IMR-90 (cell line): ENCODE data around the gene KLHDC3.

Experiments
- BHLHE40 ChIP-seq: fragments of 150-350 bp; IDR thresholded peaks from 2 replicates; pipeline ENCODE4 v1.6.1; 2016; ENCODE audit warnings: mild to moderate bottlenecking, low read depth, low read length
- CEBPB ChIP-seq: IDR thresholded peaks from 2 replicates; pipeline ENCODE4 v1.6.1; 2012; ENCODE audit warnings: low read depth, low read length, improper control_type of control experiment
- FOS ChIP-seq: fragments of 150-350 bp; IDR thresholded peaks from 2 replicates; pipeline ENCODE4 v1.6.1; 2016; ENCODE audit warnings: low read depth, low read length
- MAFK ChIP-seq: IDR thresholded peaks from 2 replicates; pipeline ENCODE4 v1.6.1; 2012; ENCODE audit warnings: low read depth, low read length, improper control_type of control experiment
- MAZ ChIP-seq: IDR thresholded peaks from 2 replicates; pipeline ENCODE4 v1.6.1; 2012; ENCODE audit warnings: low read depth, mild to moderate bottlenecking, low read length, improper control_type of control experiment, moderate library complexity, borderline replicate concordance
- MXI1 ChIP-seq: IDR thresholded peaks from 2 replicates; pipeline ENCODE4 v1.6.1; 2012; ENCODE audit warnings: low read depth, mild to moderate bottlenecking, low read length, moderate library complexity, borderline replicate concordance
- NFE2L2 ChIP-seq: fragments of 150-350 bp; IDR thresholded peaks from 2 replicates; pipeline ENCODE4 v1.6.1; 2016; ENCODE audit warnings: low read depth, mild to moderate bottlenecking, low read length
- POLR2A ChIP-seq: IDR thresholded peaks from 2 replicates; pipeline ENCODE4 v1.6.1; 2012; ENCODE audit warnings: mild to moderate bottlenecking, low read depth, low read length
- RAD21 ChIP-seq: IDR thresholded peaks from 2 replicates; pipeline ENCODE4 v1.6.1; 2012; ENCODE audit warnings: low read length, improper control_type of control experiment
- RFX5 ChIP-seq: IDR thresholded peaks from 2 replicates; pipeline ENCODE4 v1.8.0; 2012; ENCODE audit warnings: low read depth, mild to moderate bottlenecking, low read length, moderate library complexity
- TF ChIP-seq, protein P1 (sequence below): conservative IDR thresholded peaks from 2 replicates; pipeline ENCODE4 v1.5.1; 2012; ENCODE audit warnings: mild to moderate bottlenecking, low read depth, low read length, improper control_type of control experiment
- TF ChIP-seq, protein P2 (sequence below): fragments of 150-350 bp; IDR thresholded peaks from 2 replicates; pipeline ENCODE4 v1.6.1; 2017; ENCODE audit warnings: mild to moderate bottlenecking, antibody characterized with exemption, low read length, low read depth

DNA sequence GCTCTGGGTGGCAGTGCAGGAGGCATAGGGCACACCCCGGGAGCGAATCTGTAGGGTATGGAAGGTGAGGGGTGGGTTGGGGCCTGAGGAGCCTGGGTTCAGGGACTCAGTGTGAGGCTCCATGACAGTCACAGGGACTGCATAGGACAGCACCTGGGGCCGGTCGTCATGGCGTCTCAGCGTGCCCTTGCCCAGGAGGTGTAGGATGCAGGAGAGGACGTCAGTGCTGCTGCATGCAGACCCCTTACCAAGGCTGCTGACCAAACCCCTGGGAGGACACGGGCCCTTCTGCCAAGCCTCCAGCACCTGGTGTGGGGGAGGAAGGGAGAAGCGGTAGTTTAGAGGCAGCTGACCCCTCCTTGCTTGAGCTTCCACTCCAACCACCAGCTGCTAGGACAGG lies 23.7 kb downstream of the KLHDC3 start:
- TF ChIP-seq BHLHE40 (no peak), CEBPB (no peak), MAZ (no peak), MAFK (no peak), RFX5 (no peak), NFE2L2 (no peak), POLR2A (no peak), FOS (no peak), MXI1 (no peak), RAD21 (no peak)
- TF ChIP-seq, protein P1, sequence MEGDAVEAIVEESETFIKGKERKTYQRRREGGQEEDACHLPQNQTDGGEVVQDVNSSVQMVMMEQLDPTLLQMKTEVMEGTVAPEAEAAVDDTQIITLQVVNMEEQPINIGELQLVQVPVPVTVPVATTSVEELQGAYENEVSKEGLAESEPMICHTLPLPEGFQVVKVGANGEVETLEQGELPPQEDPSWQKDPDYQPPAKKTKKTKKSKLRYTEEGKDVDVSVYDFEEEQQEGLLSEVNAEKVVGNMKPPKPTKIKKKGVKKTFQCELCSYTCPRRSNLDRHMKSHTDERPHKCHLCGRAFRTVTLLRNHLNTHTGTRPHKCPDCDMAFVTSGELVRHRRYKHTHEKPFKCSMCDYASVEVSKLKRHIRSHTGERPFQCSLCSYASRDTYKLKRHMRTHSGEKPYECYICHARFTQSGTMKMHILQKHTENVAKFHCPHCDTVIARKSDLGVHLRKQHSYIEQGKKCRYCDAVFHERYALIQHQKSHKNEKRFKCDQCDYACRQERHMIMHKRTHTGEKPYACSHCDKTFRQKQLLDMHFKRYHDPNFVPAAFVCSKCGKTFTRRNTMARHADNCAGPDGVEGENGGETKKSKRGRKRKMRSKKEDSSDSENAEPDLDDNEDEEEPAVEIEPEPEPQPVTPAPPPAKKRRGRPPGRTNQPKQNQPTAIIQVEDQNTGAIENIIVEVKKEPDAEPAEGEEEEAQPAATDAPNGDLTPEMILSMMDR, result no peak
- TF ChIP-seq, protein P2, sequence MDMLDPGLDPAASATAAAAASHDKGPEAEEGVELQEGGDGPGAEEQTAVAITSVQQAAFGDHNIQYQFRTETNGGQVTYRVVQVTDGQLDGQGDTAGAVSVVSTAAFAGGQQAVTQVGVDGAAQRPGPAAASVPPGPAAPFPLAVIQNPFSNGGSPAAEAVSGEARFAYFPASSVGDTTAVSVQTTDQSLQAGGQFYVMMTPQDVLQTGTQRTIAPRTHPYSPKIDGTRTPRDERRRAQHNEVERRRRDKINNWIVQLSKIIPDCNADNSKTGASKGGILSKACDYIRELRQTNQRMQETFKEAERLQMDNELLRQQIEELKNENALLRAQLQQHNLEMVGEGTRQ, result no peak
